Hepatocyte (in vitro differentiated cells): ENCODE measurements around the gene TCEANC2. TPM values are rescaled to one million over a fixed set of nuclear protein-coding genes. Genes with fewer than 3 reads are reported as not detected.
A peak's percentile ranks its signal among the peaks of the same experiment; 100 is the strongest.
"Not testable (repeated sequence)": the region's sequence is repeated elsewhere in the genome, so short reads cannot be mapped to it uniquely, and the experiment has no call there.

Source experiments
- DNase-seq: peaks from one replicate; pipeline ENCODE4 v3.0.0-alpha.2; 2016; ENCODE audit warnings: low spot score
- H2AFZ ChIP-seq: fragments of 200-600 bp; sonication (generic); 2 replicates; pipeline ENCODE4 v1.6.0; 2016; ENCODE audit warnings: antibody characterized with exemption, mild to moderate bottlenecking
- H3K27ac ChIP-seq: fragments of 200-600 bp; sonication (generic); 2 replicates; pipeline ENCODE4 v1.5.1; 2016; ENCODE audit warnings: mild to moderate bottlenecking
- H3K27me3 ChIP-seq: fragments of 200-600 bp; sonication (generic); 2 replicates; pipeline ENCODE4 v1.6.1; 2016
- H3K36me3 ChIP-seq: fragments of 200-600 bp; sonication (generic); replicated peaks from 2 replicates; pipeline ENCODE4 v1.5.1; 2016; ENCODE audit warnings: low read depth; ENCODE audit not compliant: insufficient read depth
- H3K4me1 ChIP-seq: fragments of 200-600 bp; sonication (generic); 2 replicates; pipeline ENCODE4 v1.5.1; 2016; ENCODE audit warnings: mild to moderate bottlenecking, moderate library complexity; ENCODE audit not compliant: insufficient read depth
- H3K4me2 ChIP-seq: fragments of 200-600 bp; sonication (generic); 2 replicates; pipeline ENCODE4 v1.6.0; 2016
- H3K4me3 ChIP-seq: fragments of 200-600 bp; sonication (generic); 2 replicates; pipeline ENCODE4 v1.5.1; 2016; ENCODE audit warnings: mild to moderate bottlenecking
- H3K79me2 ChIP-seq: fragments of 200-600 bp; sonication (generic); 2 replicates; pipeline ENCODE4 v1.6.0; 2017; ENCODE audit warnings: mild to moderate bottlenecking
- H3K9me2 ChIP-seq: fragments of 200-600 bp; sonication (generic); replicated peaks from 2 replicates; pipeline ENCODE4 v1.6.0; 2017; ENCODE audit warnings: mild to moderate bottlenecking; ENCODE audit not compliant: insufficient read depth
- H3K9me3 ChIP-seq: fragments of 200-600 bp; sonication (generic); 2 replicates; pipeline ENCODE4 v1.5.1; 2016; ENCODE audit warnings: low read depth, mild to moderate bottlenecking
- H4K20me1 ChIP-seq: fragments of 200-600 bp; sonication (generic); 2 replicates; pipeline ENCODE4 v1.6.0; 2016; ENCODE audit warnings: mild to moderate bottlenecking; ENCODE audit not compliant: insufficient read depth, poor library complexity, severe bottlenecking
- CTCF ChIP-seq: fragments of 200-600 bp; sonication (generic); IDR thresholded peaks from 2 replicates; pipeline ENCODE4 v1.5.1; 2016; ENCODE audit warnings: antibody characterized with exemption, mild to moderate bottlenecking; ENCODE audit not compliant: poor library complexity
- EZH2 ChIP-seq: fragments of 200-600 bp; sonication (generic); IDR thresholded peaks from 2 replicates; pipeline ENCODE4 v1.6.1; 2016; ENCODE audit warnings: antibody characterized with exemption, mild to moderate bottlenecking, borderline replicate concordance
- EZH2phosphoT487 ChIP-seq: fragments of 200-600 bp; sonication (generic); IDR thresholded peaks from one replicate; pipeline ENCODE4 v1.6.1; 2018; ENCODE audit warnings: antibody characterized with exemption, mild to moderate bottlenecking, low read depth, moderate library complexity; ENCODE audit not compliant: unreplicated experiment, severe bottlenecking
- WGBS: methylation state at CpG from one replicate; pipeline ENCODE4 v1.1.6; 2016; ENCODE audit warnings: low lambda C conversion rate; ENCODE audit errors: missing lambda C conversion rate; 5-methylcytosine and 5-hydroxymethylcytosine counted together
- polyA plus RNA-seq: library from polyadenylated mRNA; unstranded; fragments of >200 nt; fragmentation: Nextera tagmentation; extraction: Ambion mirVana; gene quantifications from 2 replicates; pipeline ENCODE4 v1.2.1, GENCODE V29; 2016
- total RNA-seq: library from RNA; depleted of rRNA; stranded (reverse); fragments of >200 nt; gene quantifications from 2 replicates; pipeline ENCODE4 v1.2.3, GENCODE V29; 2014

Gene TCEANC2
- total RNA-seq (2.5 and 3.0 TPM in 2 replicates), polyA plus RNA-seq (3.2 and 3.4 TPM in 2 replicates)

- peaks cover 29% of the 10 kb centered on the region for H4K20me1 ChIP-seq
- TF ChIP-seq EZH2 (no peak), EZH2phosphoT487 (no peak), CTCF (no peak)
- no peaks in the 10 kb centered on the region for H3K9me3 ChIP-seq
- H3K4me2 ChIP-seq: peak within 1 kb of the TSS; percentile 91
- H3K9me2 ChIP-seq: no peaks in the 10 kb centered on the region
- peak within 1 kb of the TSS; percentile 46 for H2AFZ ChIP-seq
- H3K36me3 ChIP-seq: no peaks in the 10 kb centered on the region
- peak within 1 kb of the TSS; percentile 81 for H3K4me3 ChIP-seq
- 1% methylated on average over 59 of the region's 59 CpGs for WGBS
- DNase-seq: peak; percentile 98
- no peaks in the 10 kb centered on the region for H3K27me3 ChIP-seq
- H3K27ac ChIP-seq: peak within 1 kb of the TSS; percentile 94
- peaks cover 48% of the 10 kb centered on the region for H3K79me2 ChIP-seq
- peaks cover 21% of the 10 kb centered on the region for H3K4me1 ChIP-seq
Measured at GRCh38 chr1:54052934-54053744, at the start of gene TCEANC2, which contains the start of gene TMEM59. Gene TCEANC2 (plus strand): TSS chr1:54053608. CDS start chr1:54054423, 815 bp downstream. Gene TMEM59 (minus strand): TSS chr1:54053204. CDS start chr1:54053188, 16 bp downstream.

- 94% methylated on average over 19 of the region's 19 CpGs for WGBS
- not testable (repeated sequence) for H3K9me3 ChIP-seq, H3K27me3 ChIP-seq, H3K36me3 ChIP-seq, H4K20me1 ChIP-seq, H3K4me2 ChIP-seq, H3K4me3 ChIP-seq, H3K9me2 ChIP-seq, H3K4me1 ChIP-seq, H2AFZ ChIP-seq, H3K79me2 ChIP-seq, H3K27ac ChIP-seq, DNase-seq
Measured at GRCh38 chr1:54003750-54004480, 49.5 kb upstream of the TCEANC2 start.

GRCh38 chr1:54004481-54005049 is 48.8 kb upstream of the TCEANC2 start:
- H3K4me3 ChIP-seq: no peak overlapping the region
- no peaks in the 10 kb centered on the region for H3K9me2 ChIP-seq
- no peak for DNase-seq
- 95% methylated on average over 23 of the region's 27 CpGs for WGBS
- H4K20me1 ChIP-seq: no peaks in the 10 kb centered on the region
- no peaks in the 10 kb centered on the region for H3K27me3 ChIP-seq
- H3K9me3 ChIP-seq: no peaks in the 10 kb centered on the region
- H3K79me2 ChIP-seq: no peaks in the 10 kb centered on the region
- H3K36me3 ChIP-seq: no peaks in the 10 kb centered on the region
- H3K4me1 ChIP-seq: no peaks in the 10 kb centered on the region
- no peak for TF ChIP-seq EZH2phosphoT487
- no peak for TF ChIP-seq EZH2
- TF ChIP-seq CTCF: no peak
- no peak overlapping the region for H3K27ac ChIP-seq
- H3K4me2 ChIP-seq: no peak overlapping the region
- no peak overlapping the region for H2AFZ ChIP-seq

- no peak for DNase-seq
- Histone ChIP-seq H3K79me2 (no peaks in the 10 kb centered on the region), H3K9me2 (no peaks in the 10 kb centered on the region), H3K4me1 (no peaks in the 10 kb centered on the region), H3K9me3 (no peaks in the 10 kb centered on the region), H3K27ac (no peak overlapping the region), H3K4me3 (no peak overlapping the region), H3K36me3 (no peaks in the 10 kb centered on the region), H2AFZ (no peak overlapping the region), H3K4me2 (no peak overlapping the region), H3K27me3 (no peaks in the 10 kb centered on the region), H4K20me1 (no peaks in the 10 kb centered on the region)
- WGBS: 70% methylated on average over 4 of the region's 4 CpGs
- no peak for TF ChIP-seq CTCF
- TF ChIP-seq EZH2phosphoT487: no peak
- TF ChIP-seq EZH2: no peak
Measured at GRCh38 chr1:54006508-54006907, 46.9 kb upstream of the TCEANC2 start.
